HEK293 (cell line): ENCODE results near the gene TNS3.

ENCODE experiments used
- CTCF ChIA-PET: fragments of 350-600 bp; formaldehyde crosslinking; extraction: SDS; loops from one replicate; lab custom pipeline; 2021; ENCODE audit warnings: antibody characterized with exemption; lab: Yijun Ruan, JAX
- POLR2A ChIA-PET: fragments of 300-600 bp; formaldehyde crosslinking; extraction: SDS; loops from one replicate; lab custom pipeline; 2020; ENCODE audit warnings: antibody characterized with exemption, inconsistent platforms; lab: Yijun Ruan, JAX
- H3K27ac ChIP-seq: fragments of 200-500 bp; sonication (Bioruptor generic); 2 replicates; pipeline ENCODE4 v1.5.1; 2014; ENCODE audit warnings: low read depth, low read length, control low read depth, inconsistent platforms; ENCODE audit errors: extremely low read depth
- H3K36me3 ChIP-seq, 2 experiments: fragments of 200-500 bp in 1 of 2; sonication (Bioruptor generic) in 1 of 2; 1 replicate in 1 of 2; 2 replicates in 1 of 2; pipeline ENCODE4 v1.5.1; 2014 to 2017; ENCODE audit warnings: inconsistent platforms in 2 of 2, low read length in 2 of 2; ENCODE audit not compliant: control insufficient read depth in 2 of 2, insufficient read depth in 1 of 2
- H3K4me1 ChIP-seq: fragments of 200-500 bp; sonication (Bioruptor generic); 2 replicates; pipeline ENCODE4 v1.5.1; 2014; ENCODE audit warnings: mild to moderate bottlenecking, low read length, inconsistent platforms; ENCODE audit not compliant: control insufficient read depth, insufficient read depth
- H3K4me3 ChIP-seq: 2 replicates; pipeline ENCODE4 v1.5.1; 2011; ENCODE audit warnings: low read depth, mild to moderate bottlenecking, control low read depth, low read length, moderate library complexity
- H3K9me3 ChIP-seq: fragments of 200-500 bp; sonication (Bioruptor generic); 2 replicates; pipeline ENCODE4 v1.5.1; 2014; ENCODE audit warnings: low read depth, low read length, inconsistent platforms; ENCODE audit not compliant: control insufficient read depth, insufficient read depth
- KLF7 ChIP-seq: fragments of 450-650 bp; formaldehyde crosslinking; IDR thresholded peaks from 2 replicates; pipeline ENCODE4 v1.5.1; 2016; ENCODE audit warnings: missing biosample characterization, missing genetic modification characterization, borderline replicate concordance
- SALL2 ChIP-seq: fragments of 450-650 bp; formaldehyde crosslinking; IDR thresholded peaks from 2 replicates; pipeline ENCODE4 v1.5.0; 2017; ENCODE audit warnings: missing biosample characterization, mild to moderate bottlenecking, missing genetic modification characterization, borderline replicate concordance
- SP2 ChIP-seq: fragments of 450-650 bp; formaldehyde crosslinking; IDR thresholded peaks from 2 replicates; pipeline ENCODE4 v1.5.1; 2016; ENCODE audit warnings: missing biosample characterization, missing genetic modification characterization
- TRIM28 ChIP-seq: IDR thresholded peaks from 2 replicates; pipeline ENCODE4 v1.6.1; 2011; ENCODE audit warnings: low read length, control low read depth, borderline replicate concordance
- ZFP69B ChIP-seq: fragments of 450-650 bp; formaldehyde crosslinking; IDR thresholded peaks from 2 replicates; pipeline ENCODE4 v1.5.1; 2016; ENCODE audit warnings: missing biosample characterization, missing genetic modification characterization
- ZNF174 ChIP-seq: fragments of 450-650 bp; formaldehyde crosslinking; IDR thresholded peaks from 2 replicates; pipeline ENCODE4 v1.5.0; 2017; ENCODE audit warnings: missing biosample characterization, mild to moderate bottlenecking, missing genetic modification characterization
- ZNF214 ChIP-seq: fragments of 450-650 bp; formaldehyde crosslinking; IDR thresholded peaks from 2 replicates; pipeline ENCODE4 v1.5.1; 2017; ENCODE audit warnings: missing biosample characterization, mild to moderate bottlenecking, missing genetic modification characterization, borderline replicate concordance
- ZNF239 ChIP-seq: fragments of 450-650 bp; formaldehyde crosslinking; IDR thresholded peaks from 2 replicates; pipeline ENCODE4 v1.5.1; 2016; ENCODE audit warnings: missing biosample characterization, missing genetic modification characterization
- ZNF433 ChIP-seq: fragments of 450-650 bp; formaldehyde crosslinking; IDR thresholded peaks from 2 replicates; pipeline ENCODE4 v1.5.1; 2016; ENCODE audit warnings: missing biosample characterization, missing genetic modification characterization, low read depth
- ZNF654 ChIP-seq: fragments of 450-650 bp; formaldehyde crosslinking; IDR thresholded peaks from 2 replicates; pipeline ENCODE4 v1.5.1; 2016; ENCODE audit warnings: low read depth, missing biosample characterization, missing genetic modification characterization
- ZNF768 ChIP-seq: fragments of 450-650 bp; formaldehyde crosslinking; IDR thresholded peaks from 2 replicates; pipeline ENCODE4 v1.5.1; 2018; ENCODE audit warnings: missing biosample characterization, mild to moderate bottlenecking, missing genetic modification characterization
- ZNF792 ChIP-seq: fragments of 450-650 bp; formaldehyde crosslinking; IDR thresholded peaks from 2 replicates; pipeline ENCODE4 v1.5.1; 2016; ENCODE audit warnings: missing biosample characterization, missing genetic modification characterization
- ZXDB ChIP-seq: fragments of 450-650 bp; formaldehyde crosslinking; IDR thresholded peaks from 2 replicates; pipeline ENCODE4 v1.5.1; 2016; ENCODE audit warnings: missing biosample characterization, missing genetic modification characterization
- TF ChIP-seq, protein P1 (sequence below): fragments of 450-650 bp; formaldehyde crosslinking; IDR thresholded peaks from 2 replicates; pipeline ENCODE4 v1.5.0; 2017; ENCODE audit warnings: missing biosample characterization, missing genetic modification characterization, borderline replicate concordance
- TF ChIP-seq, protein P2 (sequence below): fragments of 450-650 bp; formaldehyde crosslinking; conservative IDR thresholded peaks from 2 replicates; pipeline ENCODE4 v1.5.1; 2016; ENCODE audit warnings: low read depth, missing biosample characterization, missing genetic modification characterization
- TF ChIP-seq, protein P3 (sequence below): fragments of 450-650 bp; formaldehyde crosslinking; IDR thresholded peaks from 2 replicates; pipeline ENCODE4 v1.5.1; 2016; ENCODE audit warnings: missing biosample characterization, missing genetic modification characterization
- TF ChIP-seq, protein P4 (sequence below): fragments of 450-650 bp; formaldehyde crosslinking; conservative IDR thresholded peaks from 2 replicates; pipeline ENCODE4 v1.5.1; 2016; ENCODE audit warnings: low read depth, missing biosample characterization, missing genetic modification characterization

Gene TNS3

DNA sequence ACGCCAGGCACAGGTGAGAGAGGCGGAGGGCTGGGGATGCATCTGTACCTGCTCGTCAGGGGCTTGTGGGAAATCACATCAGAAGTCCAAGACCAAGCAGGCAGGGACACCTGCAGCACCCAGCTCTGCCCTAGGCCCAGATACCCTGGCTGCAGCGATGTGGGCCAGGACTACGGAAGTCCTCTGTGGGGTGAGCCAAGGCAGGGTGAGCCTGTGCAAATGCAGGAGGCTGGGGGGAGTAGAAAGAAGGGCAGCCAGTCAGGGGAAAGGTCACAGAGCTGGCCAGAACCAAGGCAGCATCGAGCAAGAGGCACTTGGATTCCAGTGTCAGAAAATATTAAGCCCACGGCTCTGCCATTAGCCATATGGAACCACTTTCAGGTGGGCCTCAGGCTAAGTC lies 85.2 kb downstream of the TNS3 start:
- Histone ChIP-seq H3K4me3 (no peak overlapping the region), H3K27ac (no peak overlapping the region)
- CTCF ChIA-PET, result no interaction called here

DNA sequence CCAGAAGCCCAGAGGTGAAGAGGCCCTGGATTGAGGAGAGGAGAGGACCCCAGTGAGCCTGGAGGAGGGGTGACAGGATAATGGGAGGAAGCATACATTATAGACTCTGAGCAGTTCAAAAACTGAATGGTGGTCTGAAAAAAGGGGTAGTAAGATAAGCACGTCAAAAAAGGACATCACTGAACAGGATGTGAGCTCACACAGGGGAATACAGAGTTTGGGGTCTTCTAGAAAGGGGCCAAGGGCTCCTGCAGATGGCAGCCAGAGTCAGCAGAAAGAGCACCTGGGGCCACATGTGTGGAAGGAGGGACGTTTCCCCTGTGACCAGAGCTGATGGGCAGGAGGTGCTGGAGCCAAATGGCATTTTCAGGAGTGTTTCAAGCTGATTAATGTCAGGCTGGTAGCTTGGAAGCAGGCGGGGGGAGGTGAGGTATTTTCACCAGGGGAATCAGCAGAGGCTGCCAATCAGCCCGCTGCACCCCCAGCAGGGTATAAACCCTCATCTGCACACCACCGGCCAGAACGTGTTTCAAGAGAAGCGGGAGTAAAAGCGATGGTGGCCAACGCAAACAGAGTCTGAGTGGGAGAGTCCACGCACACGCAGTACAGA lies 85.8 kb downstream of the TNS3 start:
- CTCF ChIA-PET, result interaction anchor here (0.7 kb wide), 1 partner anchor 803 kb away, joined by 4 read pairs; no protein-coding TSS in a partner anchor
- H3K4me1 ChIP-seq, result no peaks in the 10 kb centered on the region
- no peaks in the 10 kb centered on the region for H3K36me3 ChIP-seq
- POLR2A ChIA-PET, result no interaction called here
- H3K9me3 ChIP-seq, result no peaks in the 10 kb centered on the region
- no peak overlapping the region for H3K27ac ChIP-seq
- H3K4me3 ChIP-seq, result no peak overlapping the region
- TF ChIP-seq ZXDB, result no peak
- TF ChIP-seq ZNF654 (tag by site-specific recombination), result no peak
- TF ChIP-seq SP2, result no peak
- TF ChIP-seq SALL2, result no peak
- TF ChIP-seq ZNF239, result no peak
- no peak for TF ChIP-seq ZNF174
- no peak for TF ChIP-seq TRIM28
- TF ChIP-seq, protein P1, sequence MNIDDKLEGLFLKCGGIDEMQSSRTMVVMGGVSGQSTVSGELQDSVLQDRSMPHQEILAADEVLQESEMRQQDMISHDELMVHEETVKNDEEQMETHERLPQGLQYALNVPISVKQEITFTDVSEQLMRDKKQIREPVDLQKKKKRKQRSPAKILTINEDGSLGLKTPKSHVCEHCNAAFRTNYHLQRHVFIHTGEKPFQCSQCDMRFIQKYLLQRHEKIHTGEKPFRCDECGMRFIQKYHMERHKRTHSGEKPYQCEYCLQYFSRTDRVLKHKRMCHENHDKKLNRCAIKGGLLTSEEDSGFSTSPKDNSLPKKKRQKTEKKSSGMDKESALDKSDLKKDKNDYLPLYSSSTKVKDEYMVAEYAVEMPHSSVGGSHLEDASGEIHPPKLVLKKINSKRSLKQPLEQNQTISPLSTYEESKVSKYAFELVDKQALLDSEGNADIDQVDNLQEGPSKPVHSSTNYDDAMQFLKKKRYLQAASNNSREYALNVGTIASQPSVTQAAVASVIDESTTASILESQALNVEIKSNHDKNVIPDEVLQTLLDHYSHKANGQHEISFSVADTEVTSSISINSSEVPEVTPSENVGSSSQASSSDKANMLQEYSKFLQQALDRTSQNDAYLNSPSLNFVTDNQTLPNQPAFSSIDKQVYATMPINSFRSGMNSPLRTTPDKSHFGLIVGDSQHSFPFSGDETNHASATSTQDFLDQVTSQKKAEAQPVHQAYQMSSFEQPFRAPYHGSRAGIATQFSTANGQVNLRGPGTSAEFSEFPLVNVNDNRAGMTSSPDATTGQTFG (tag by site-specific recombination), result no peak
- TF ChIP-seq ZFP69B (tag by site-specific recombination), result no peak
- TF ChIP-seq, protein P2, sequence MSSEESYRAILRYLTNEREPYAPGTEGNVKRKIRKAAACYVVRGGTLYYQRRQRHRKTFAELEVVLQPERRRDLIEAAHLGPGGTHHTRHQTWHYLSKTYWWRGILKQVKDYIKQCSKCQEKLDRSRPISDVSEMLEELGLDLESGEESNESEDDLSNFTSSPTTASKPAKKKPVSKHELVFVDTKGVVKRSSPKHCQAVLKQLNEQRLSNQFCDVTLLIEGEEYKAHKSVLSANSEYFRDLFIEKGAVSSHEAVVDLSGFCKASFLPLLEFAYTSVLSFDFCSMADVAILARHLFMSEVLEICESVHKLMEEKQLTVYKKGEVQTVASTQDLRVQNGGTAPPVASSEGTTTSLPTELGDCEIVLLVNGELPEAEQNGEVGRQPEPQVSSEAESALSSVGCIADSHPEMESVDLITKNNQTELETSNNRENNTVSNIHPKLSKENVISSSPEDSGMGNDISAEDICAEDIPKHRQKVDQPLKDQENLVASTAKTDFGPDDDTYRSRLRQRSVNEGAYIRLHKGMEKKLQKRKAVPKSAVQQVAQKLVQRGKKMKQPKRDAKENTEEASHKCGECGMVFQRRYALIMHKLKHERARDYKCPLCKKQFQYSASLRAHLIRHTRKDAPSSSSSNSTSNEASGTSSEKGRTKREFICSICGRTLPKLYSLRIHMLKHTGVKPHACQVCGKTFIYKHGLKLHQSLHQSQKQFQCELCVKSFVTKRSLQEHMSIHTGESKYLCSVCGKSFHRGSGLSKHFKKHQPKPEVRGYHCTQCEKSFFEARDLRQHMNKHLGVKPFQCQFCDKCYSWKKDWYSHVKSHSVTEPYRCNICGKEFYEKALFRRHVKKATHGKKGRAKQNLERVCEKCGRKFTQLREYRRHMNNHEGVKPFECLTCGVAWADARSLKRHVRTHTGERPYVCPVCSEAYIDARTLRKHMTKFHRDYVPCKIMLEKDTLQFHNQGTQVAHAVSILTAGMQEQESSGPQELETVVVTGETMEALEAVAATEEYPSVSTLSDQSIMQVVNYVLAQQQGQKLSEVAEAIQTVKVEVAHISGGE, result no peak
- no peak for TF ChIP-seq ZNF792 (tag by site-specific recombination)
- no peak for TF ChIP-seq ZNF768

More for the DNA sequence above, 85.2 kb downstream of the TNS3 start:
- Histone ChIP-seq H3K4me1 (no peaks in the 10 kb centered on the region), H3K9me3 (no peaks in the 10 kb centered on the region), H3K36me3 (no peaks in the 10 kb centered on the region)
- TF ChIP-seq ZNF433 (tag by site-specific recombination) (no peak), ZNF214 (tag by site-specific recombination) (no peak), KLF7 (tag by site-specific recombination) (no peak)
- TF ChIP-seq, protein P3, sequence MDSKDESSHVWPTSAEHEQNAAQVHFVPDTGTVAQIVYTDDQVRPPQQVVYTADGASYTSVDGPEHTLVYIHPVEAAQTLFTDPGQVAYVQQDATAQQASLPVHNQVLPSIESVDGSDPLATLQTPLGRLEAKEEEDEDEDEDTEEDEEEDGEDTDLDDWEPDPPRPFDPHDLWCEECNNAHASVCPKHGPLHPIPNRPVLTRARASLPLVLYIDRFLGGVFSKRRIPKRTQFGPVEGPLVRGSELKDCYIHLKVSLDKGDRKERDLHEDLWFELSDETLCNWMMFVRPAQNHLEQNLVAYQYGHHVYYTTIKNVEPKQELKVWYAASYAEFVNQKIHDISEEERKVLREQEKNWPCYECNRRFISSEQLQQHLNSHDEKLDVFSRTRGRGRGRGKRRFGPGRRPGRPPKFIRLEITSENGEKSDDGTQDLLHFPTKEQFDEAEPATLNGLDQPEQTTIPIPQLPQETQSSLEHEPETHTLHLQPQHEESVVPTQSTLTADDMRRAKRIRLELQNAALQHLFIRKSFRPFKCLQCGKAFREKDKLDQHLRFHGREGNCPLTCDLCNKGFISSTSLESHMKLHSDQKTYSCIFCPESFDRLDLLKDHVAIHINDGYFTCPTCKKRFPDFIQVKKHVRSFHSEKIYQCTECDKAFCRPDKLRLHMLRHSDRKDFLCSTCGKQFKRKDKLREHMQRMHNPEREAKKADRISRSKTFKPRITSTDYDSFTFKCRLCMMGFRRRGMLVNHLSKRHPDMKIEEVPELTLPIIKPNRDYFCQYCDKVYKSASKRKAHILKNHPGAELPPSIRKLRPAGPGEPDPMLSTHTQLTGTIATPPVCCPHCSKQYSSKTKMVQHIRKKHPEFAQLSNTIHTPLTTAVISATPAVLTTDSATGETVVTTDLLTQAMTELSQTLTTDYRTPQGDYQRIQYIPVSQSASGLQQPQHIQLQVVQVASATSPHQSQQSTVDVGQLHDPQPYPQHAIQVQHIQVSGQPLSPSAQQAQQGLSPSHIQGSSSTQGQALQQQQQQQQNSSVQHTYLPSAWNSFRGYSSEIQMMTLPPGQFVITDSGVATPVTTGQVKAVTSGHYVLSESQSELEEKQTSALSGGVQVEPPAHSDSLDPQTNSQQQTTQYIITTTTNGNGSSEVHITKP (tag by site-specific recombination), result no peak
- TF ChIP-seq, protein P4, sequence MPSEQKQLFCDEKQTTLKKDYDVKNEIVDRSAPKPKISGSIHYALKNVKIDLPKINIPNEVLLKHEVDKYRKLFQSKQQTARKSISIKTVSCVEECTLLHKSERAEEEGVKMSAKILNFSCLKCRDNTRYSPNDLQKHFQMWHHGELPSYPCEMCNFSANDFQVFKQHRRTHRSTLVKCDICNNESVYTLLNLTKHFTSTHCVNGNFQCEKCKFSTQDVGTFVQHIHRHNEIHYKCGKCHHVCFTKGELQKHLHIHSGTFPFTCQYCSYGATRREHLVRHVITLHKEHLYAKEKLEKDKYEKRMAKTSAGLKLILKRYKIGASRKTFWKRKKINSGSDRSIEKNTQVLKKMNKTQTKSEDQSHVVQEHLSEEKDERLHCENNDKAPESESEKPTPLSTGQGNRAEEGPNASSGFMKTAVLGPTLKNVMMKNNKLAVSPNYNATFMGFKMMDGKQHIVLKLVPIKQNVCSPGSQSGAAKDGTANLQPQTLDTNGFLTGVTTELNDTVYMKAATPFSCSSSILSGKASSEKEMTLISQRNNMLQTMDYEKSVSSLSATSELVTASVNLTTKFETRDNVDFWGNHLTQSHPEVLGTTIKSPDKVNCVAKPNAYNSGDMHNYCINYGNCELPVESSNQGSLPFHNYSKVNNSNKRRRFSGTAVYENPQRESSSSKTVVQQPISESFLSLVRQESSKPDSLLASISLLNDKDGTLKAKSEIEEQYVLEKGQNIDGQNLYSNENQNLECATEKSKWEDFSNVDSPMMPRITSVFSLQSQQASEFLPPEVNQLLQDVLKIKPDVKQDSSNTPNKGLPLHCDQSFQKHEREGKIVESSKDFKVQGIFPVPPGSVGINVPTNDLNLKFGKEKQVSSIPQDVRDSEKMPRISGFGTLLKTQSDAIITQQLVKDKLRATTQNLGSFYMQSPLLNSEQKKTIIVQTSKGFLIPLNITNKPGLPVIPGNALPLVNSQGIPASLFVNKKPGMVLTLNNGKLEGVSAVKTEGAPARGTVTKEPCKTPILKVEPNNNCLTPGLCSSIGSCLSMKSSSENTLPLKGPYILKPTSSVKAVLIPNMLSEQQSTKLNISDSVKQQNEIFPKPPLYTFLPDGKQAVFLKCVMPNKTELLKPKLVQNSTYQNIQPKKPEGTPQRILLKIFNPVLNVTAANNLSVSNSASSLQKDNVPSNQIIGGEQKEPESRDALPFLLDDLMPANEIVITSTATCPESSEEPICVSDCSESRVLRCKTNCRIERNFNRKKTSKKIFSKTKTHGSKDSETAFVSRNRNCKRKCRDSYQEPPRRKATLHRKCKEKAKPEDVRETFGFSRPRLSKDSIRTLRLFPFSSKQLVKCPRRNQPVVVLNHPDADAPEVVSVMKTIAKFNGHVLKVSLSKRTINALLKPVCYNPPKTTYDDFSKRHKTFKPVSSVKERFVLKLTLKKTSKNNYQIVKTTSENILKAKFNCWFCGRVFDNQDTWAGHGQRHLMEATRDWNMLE (tag by site-specific recombination), result no peak
- POLR2A ChIA-PET, result no interaction called here
